22Rv1 (cell line): ENCODE data around the gene JAGN1.
A peak's percentile ranks its signal among the peaks of the same experiment; 100 is the strongest.

Source experiments
- H3K27ac ChIP-seq: fragments of 450-650 bp; 2 replicates; pipeline ENCODE4 v1.5.1; 2017
- CTCF ChIP-seq: fragments of 450-650 bp; IDR thresholded peaks from 2 replicates; pipeline ENCODE4 v1.5.1; 2017; ENCODE audit warnings: mild to moderate bottlenecking
- ZFX ChIP-seq: fragments of 450-650 bp; IDR thresholded peaks from 2 replicates; pipeline ENCODE4 v1.6.1; 2017; ENCODE audit warnings: antibody characterized with exemption, borderline replicate concordance

JAGN1 gene

GRCh38 chr3:9897408-9898372 is 7.3 kb downstream of the JAGN1 start:
- peak overlapping the region; percentile 100 for H3K27ac ChIP-seq

GRCh38 chr3:9898467-9899241 is 8.2 kb downstream of the JAGN1 start:
- H3K27ac ChIP-seq = peak overlapping the region; percentile 100
- TF ChIP-seq ZFX = no peak
- TF ChIP-seq CTCF = no peak

More at GRCh38 chr3:9897408-9898372, 7.3 kb downstream of the JAGN1 start:
- no peak for TF ChIP-seq ZFX
- no peak for TF ChIP-seq CTCF

GRCh38 chr3:9899289-9899791 is 8.9 kb downstream of the JAGN1 start:
- peak overlapping the region; percentile 100 for H3K27ac ChIP-seq
- no peak for TF ChIP-seq ZFX
- no peak for TF ChIP-seq CTCF

- H3K27ac ChIP-seq = peak overlapping the region; percentile 100
Observed at GRCh38 chr3:9900965-9901415, 10.6 kb downstream of the JAGN1 start.

- peak overlapping the region; percentile 100 for H3K27ac ChIP-seq
- TF ChIP-seq ZFX = no peak
- TF ChIP-seq CTCF = no peak
Observed at GRCh38 chr3:9901967-9902366, 11.6 kb downstream of the JAGN1 start.

- H3K27ac ChIP-seq = peak within 1 kb of the TSS; percentile 100
- no peak for TF ChIP-seq ZFX
- TF ChIP-seq CTCF = no peak
Observed at GRCh38 chr3:9902372-9903237, 12.2 kb downstream of the JAGN1 start, which contains the start of gene IL17RE. Gene IL17RE, plus strand, starts transcription at chr3:9902848. Its CDS starts 85 bp downstream, at chr3:9902933.

- peak overlapping the region; percentile 100 for H3K27ac ChIP-seq
- no peak for TF ChIP-seq ZFX
Observed at GRCh38 chr3:9903238-9903624, 12.8 kb downstream of the JAGN1 start.
